ENCODE measurements around the gene MECP2. TPM values are rescaled to one million over a fixed set of nuclear protein-coding genes. Genes with fewer than 3 reads are reported as not detected.

MECP2 gene
- total and polyA plus RNA-seq, 4 experiments from 2014 or later, result 9.5 to 108 (median 65.0) TPM

DNA sequence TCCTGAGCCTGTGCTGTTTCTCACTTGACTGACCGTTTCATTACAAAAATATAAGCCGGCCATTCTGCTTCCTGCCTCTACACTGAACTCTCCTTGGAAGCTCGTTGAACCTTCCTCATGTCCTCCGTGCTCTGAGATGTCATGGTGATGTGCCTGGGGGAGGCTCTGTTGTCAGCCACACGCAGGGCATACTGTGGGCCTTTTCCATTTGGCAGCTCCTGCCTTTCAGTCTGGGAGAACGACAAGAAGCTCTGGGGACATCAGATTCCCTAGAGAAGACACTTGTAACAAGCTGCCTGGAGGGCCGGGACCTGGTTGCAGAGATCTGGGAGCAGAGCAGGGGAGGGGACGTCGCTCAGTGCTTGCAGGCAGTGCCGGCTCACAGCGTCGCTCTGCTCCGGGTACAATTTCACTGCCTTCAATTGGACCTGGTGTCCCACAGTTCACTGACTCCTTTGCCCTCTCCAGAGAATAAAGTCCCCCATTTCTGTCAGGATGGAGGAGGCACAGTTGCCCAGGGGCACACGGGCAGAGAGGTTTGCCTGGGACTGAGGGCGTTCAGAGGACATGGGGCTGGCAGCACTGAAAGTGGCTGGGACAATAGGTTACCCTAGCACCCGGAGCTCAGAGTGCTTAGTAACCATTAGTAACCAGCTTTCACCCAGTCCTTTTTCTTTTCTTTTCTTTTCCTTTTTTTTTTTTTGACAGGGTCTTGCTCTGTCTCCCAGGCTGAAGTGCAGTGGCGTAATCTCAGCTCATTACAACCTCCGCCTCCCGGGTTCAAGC is 19.1 kb upstream of the MECP2 start:
- H3K9me3 Mint-ChIP-seq, result peaks cover 0 to 10% (median 4%) of the 10 kb centered on the region in 8 donors
- H3K27me3 Mint-ChIP-seq, result no peaks in the 10 kb centered on the region
- no peak overlapping the region for H3K4me3 ChIP-seq (ENCODE audit: low read length in 2 of 2)
- no peaks in the 10 kb centered on the region for H3K27me3 ChIP-seq (ENCODE audit: insufficient read depth, low read length)
- peaks cover 3 to 9% (median 6%) of the 10 kb centered on the region in 4 donors for H3K4me1 Mint-ChIP-seq
- ChIA-PET POLR2A (ENCODE audit: partially characterized antibody) (interaction anchor here (1.3 kb wide), 1 partner anchor 9 kb away, joined by 3 read pairs; no protein-coding TSS in a partner anchor), CTCF (ENCODE audit: partially characterized antibody) (interaction anchor here (1.1 kb wide), 1 partner anchor 64 kb away, joined by 3 read pairs; no protein-coding TSS in a partner anchor)
- peak overlapping the region in 3 of 7 donors; percentile 13 to 63 (median 44) for H3K27ac Mint-ChIP-seq
- DNase-seq, result no peak
- H3K4me1 ChIP-seq (ENCODE audit: insufficient read depth, low read length), result no peaks in the 10 kb centered on the region
- peaks cover 0 to 6% of the 10 kb centered on the region in 2 donors for H3K36me3 Mint-ChIP-seq
- H3K4me3 Mint-ChIP-seq, result no peak overlapping the region
- intact Hi-C loops (cut with micrococcal nuclease), result no loop called here
- no peaks in the 10 kb centered on the region for H3K9me3 ChIP-seq (ENCODE audit: control insufficient read depth in 1 of 2, low read length in 2 of 2)
- no peak overlapping the region for H3K27ac ChIP-seq (ENCODE audit: low read depth, low read length)
- no peaks in the 10 kb centered on the region for H3K36me3 ChIP-seq (ENCODE audit: insufficient read depth, low read length)

DNA sequence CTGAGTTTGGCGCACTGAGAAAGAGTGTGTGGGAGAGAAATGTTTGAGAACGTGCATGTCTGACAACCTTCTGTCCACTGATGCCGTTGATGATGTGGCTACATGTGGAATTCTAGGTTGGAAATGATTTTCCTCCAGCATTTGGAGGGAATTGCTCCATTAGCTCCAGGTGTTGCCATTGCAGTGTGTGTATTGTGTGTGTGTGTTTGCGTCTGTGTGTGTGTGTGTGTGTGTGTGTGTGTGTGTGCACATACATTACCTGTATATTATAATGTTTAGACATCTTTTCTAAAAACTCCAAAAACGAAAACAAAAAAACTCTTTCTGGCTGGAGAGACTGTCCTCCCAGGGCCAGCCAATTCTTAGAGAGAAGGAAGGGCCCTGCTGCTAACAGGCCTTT is 18.2 kb upstream of the MECP2 start:
- no peaks in the 10 kb centered on the region for H3K36me3 ChIP-seq (ENCODE audit: insufficient read depth, low read length)
- H3K36me3 Mint-ChIP-seq, result peaks cover 0 to 6% of the 10 kb centered on the region in 2 donors
- H3K4me3 ChIP-seq (ENCODE audit: low read length in 2 of 2), result no peak overlapping the region
- intact Hi-C loops (cut with micrococcal nuclease), result no loop called here
- H3K27me3 Mint-ChIP-seq, result no peaks in the 10 kb centered on the region
- peaks cover 3 to 9% (median 6%) of the 10 kb centered on the region in 4 donors for H3K4me1 Mint-ChIP-seq
- peak overlapping the region in 5 of 7 donors; percentile 1 to 82 (median 48) for H3K27ac Mint-ChIP-seq
- no peaks in the 10 kb centered on the region for H3K4me1 ChIP-seq (ENCODE audit: insufficient read depth, low read length)
- DNase-seq, result no peak
- peaks cover 0 to 10% (median 2%) of the 10 kb centered on the region in 8 donors for H3K9me3 Mint-ChIP-seq
- ChIA-PET CTCF (ENCODE audit: partially characterized antibody) (no interaction called here), POLR2A (ENCODE audit: partially characterized antibody) (interaction anchor here (1.3 kb wide), 1 partner anchor 10 kb away, joined by 3 read pairs; no protein-coding TSS in a partner anchor)
- no peak overlapping the region for H3K4me3 Mint-ChIP-seq
- no peaks in the 10 kb centered on the region for H3K27me3 ChIP-seq (ENCODE audit: insufficient read depth, low read length)
- no peaks in the 10 kb centered on the region for H3K9me3 ChIP-seq (ENCODE audit: control insufficient read depth in 1 of 2, low read length in 2 of 2)
- no peak overlapping the region for H3K27ac ChIP-seq (ENCODE audit: low read depth, low read length)

DNA sequence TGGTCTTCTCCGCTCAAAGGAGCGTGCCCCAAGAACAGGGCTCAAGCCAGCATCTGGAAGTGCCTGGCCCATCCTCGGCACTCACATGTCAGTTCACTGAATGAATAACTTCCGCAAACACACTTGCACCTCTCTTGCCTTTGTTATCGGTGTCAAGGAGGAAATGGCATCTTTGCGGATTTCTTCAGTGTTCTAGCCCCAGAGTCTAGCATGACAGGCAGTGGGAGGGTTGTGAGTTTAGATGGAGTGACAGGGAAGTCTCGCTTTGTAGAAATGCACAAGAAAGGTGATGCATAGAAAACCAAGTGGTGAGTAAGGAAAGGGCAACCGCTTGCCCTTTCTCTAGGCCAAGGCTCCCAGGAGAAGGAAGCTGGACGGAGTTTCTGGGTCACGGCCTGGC is 17.6 kb upstream of the MECP2 start:
- Mint-ChIP-seq H3K27me3 (no peaks in the 10 kb centered on the region), H3K27ac (peak overlapping the region in 5 of 7 donors; percentile 30 to 74 (median 68)), H3K9me3 (peaks cover 0 to 5% (median under 1%) of the 10 kb centered on the region in 8 donors), H3K4me3 (peak overlapping the region in 3 of 8 donors; percentile 17 to 46 (median 43)), H3K4me1 (peaks cover 3 to 9% (median 6%) of the 10 kb centered on the region in 4 donors), H3K36me3 (peaks cover 0 to 1% of the 10 kb centered on the region in 2 donors)
- intact Hi-C loops (cut with micrococcal nuclease), result no loop called here
- Histone ChIP-seq H3K9me3 (ENCODE audit: control insufficient read depth in 1 of 2, low read length in 2 of 2) (no peaks in the 10 kb centered on the region), H3K36me3 (ENCODE audit: insufficient read depth, low read length) (no peaks in the 10 kb centered on the region), H3K27ac (ENCODE audit: low read depth, low read length) (no peak overlapping the region), H3K4me3 (ENCODE audit: low read length in 2 of 2) (no peak overlapping the region), H3K27me3 (ENCODE audit: insufficient read depth, low read length) (no peaks in the 10 kb centered on the region), H3K4me1 (ENCODE audit: insufficient read depth, low read length) (no peaks in the 10 kb centered on the region)
- no peak for DNase-seq
- ChIA-PET POLR2A (ENCODE audit: partially characterized antibody) (interaction anchor here (1.4 kb wide), 1 partner anchor 9 kb away, joined by 3 read pairs; no protein-coding TSS in a partner anchor), CTCF (ENCODE audit: partially characterized antibody) (no interaction called here)

DNA sequence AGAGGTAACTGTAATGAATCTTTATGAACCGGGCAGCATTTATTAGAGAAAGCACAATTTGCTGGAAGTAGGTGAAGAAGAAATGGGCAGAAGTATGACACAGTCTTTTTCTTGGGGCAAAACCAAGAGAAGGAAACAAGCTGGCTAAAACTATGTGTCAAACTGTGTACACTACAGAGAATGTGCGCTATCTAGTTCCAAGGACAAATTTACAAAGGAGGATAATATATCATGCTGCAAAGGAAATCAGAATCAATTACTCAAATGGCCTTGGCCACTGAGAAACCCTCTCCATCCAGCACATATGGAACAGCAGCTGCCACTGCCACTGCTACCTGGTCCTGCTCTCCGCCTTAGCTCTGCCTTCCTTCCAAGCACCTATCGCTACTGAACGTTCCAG is 17.1 kb upstream of the MECP2 start:
- CTCF ChIA-PET (ENCODE audit: partially characterized antibody), result no interaction called here
- Mint-ChIP-seq H3K4me3 (peak overlapping the region in 2 of 8 donors; percentile 17 to 43), H3K27ac (peak overlapping the region in 5 of 7 donors; percentile 30 to 74 (median 68)), H3K9me3 (peaks cover 0 to 3% (median 0%) of the 10 kb centered on the region in 8 donors), H3K4me1 (peaks cover 4 to 9% (median 6%) of the 10 kb centered on the region in 4 donors), H3K36me3 (no peaks in the 10 kb centered on the region), H3K27me3 (no peaks in the 10 kb centered on the region)
- Histone ChIP-seq H3K4me1 (ENCODE audit: insufficient read depth, low read length) (no peaks in the 10 kb centered on the region), H3K4me3 (ENCODE audit: low read length in 2 of 2) (no peak overlapping the region), H3K27ac (ENCODE audit: low read depth, low read length) (no peak overlapping the region), H3K36me3 (ENCODE audit: insufficient read depth, low read length) (no peaks in the 10 kb centered on the region), H3K27me3 (ENCODE audit: insufficient read depth, low read length) (no peaks in the 10 kb centered on the region), H3K9me3 (ENCODE audit: control insufficient read depth in 1 of 2, low read length in 2 of 2) (no peaks in the 10 kb centered on the region)
- intact Hi-C loops (cut with micrococcal nuclease), result no loop called here
- POLR2A ChIA-PET (ENCODE audit: partially characterized antibody), result interaction anchor here (1.4 kb wide), 1 partner anchor 10 kb away, joined by 3 read pairs; no protein-coding TSS in a partner anchor
- no peak for DNase-seq

DNA sequence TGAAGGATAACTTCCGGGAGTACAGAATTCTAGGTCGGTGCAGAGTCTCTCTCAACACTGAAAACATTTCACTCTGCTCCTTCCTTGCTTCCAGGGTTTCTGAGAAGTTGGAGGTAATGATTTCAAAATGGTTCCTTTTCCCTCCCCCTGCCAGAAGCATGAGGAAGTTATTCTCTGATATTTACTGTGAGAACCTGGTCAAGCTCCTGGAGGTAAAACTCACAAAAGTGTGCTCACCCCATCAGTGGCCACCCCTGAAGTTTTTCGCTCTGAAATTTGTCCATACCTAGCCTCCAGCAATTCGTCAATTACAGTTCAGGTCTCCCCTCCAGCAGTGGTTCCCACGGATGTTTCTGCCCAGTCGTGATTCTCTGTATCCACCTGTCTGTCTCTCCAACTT is 16.2 kb upstream of the MECP2 start:
- Mint-ChIP-seq H3K9me3 (peaks cover 0 to 3% (median 0%) of the 10 kb centered on the region in 8 donors), H3K27me3 (no peaks in the 10 kb centered on the region), H3K27ac (peak overlapping the region in 1 of 7 donors; percentile 35), H3K4me1 (peaks cover 4 to 9% (median 6%) of the 10 kb centered on the region in 4 donors), H3K4me3 (no peak overlapping the region), H3K36me3 (no peaks in the 10 kb centered on the region)
- no peak for DNase-seq
- CTCF ChIA-PET (ENCODE audit: partially characterized antibody), result no interaction called here
- Histone ChIP-seq H3K9me3 (ENCODE audit: control insufficient read depth in 1 of 2, low read length in 2 of 2) (no peaks in the 10 kb centered on the region), H3K4me1 (ENCODE audit: insufficient read depth, low read length) (no peaks in the 10 kb centered on the region), H3K4me3 (ENCODE audit: low read length in 2 of 2) (no peak overlapping the region), H3K27ac (ENCODE audit: low read depth, low read length) (no peak overlapping the region), H3K27me3 (ENCODE audit: insufficient read depth, low read length) (no peaks in the 10 kb centered on the region), H3K36me3 (ENCODE audit: insufficient read depth, low read length) (no peaks in the 10 kb centered on the region)
- POLR2A ChIA-PET (ENCODE audit: partially characterized antibody), result interaction anchor here (1.4 kb wide), 1 partner anchor 11 kb away, joined by 3 read pairs; no protein-coding TSS in a partner anchor
- intact Hi-C loops (cut with micrococcal nuclease), result no loop called here

DNA sequence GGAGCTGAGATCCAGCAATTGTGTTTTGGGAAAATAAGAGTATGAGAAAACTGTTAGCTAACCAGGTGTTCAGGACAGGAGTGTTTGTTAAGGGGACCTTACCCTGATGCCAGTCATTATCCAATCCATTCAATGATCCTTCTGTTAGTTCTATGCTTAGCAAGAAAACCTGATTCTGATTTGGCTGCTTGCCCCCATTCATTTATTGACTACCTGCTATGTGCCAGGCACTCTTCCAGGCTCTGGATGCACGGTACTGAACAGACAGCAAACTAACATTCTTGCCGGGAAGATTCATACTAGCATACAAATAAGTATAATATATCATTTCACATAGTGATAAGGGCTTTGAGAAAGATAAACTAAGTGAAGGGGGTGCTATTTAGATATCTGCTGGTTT is 1.0 kb upstream of the MECP2 start:
- peak overlapping the region; percentile 96 for H3K27ac ChIP-seq (ENCODE audit: low read depth, low read length)
- no peaks in the 10 kb centered on the region for H3K9me3 ChIP-seq (ENCODE audit: control insufficient read depth in 1 of 2, low read length in 2 of 2)
- H3K4me1 ChIP-seq (ENCODE audit: insufficient read depth, low read length), result peaks cover 32% of the 10 kb centered on the region
- peak overlapping the region; percentile 81 to 86 (median 83) for H3K4me3 Mint-ChIP-seq
- POLR2A ChIA-PET (ENCODE audit: partially characterized antibody), result interaction anchor here (0.9 to 3.1 kb wide), 5 partner anchors 25 to 210 kb away, joined by 3 to 13 read pairs (median 5); partner anchors contain the start of gene HCFC1
- H3K36me3 Mint-ChIP-seq, result peaks cover 0 to 20% of the 10 kb centered on the region in 2 donors
- H3K27me3 Mint-ChIP-seq, result no peaks in the 10 kb centered on the region
- CTCF ChIA-PET (ENCODE audit: partially characterized antibody), result interaction anchor here (1.2 kb wide), 1 partner anchor 37 kb away, joined by 3 read pairs; no protein-coding TSS in a partner anchor
- H3K27me3 ChIP-seq (ENCODE audit: insufficient read depth, low read length), result no peaks in the 10 kb centered on the region
- H3K4me3 ChIP-seq (ENCODE audit: low read length in 2 of 2), result no peak overlapping the region
- H3K36me3 ChIP-seq (ENCODE audit: insufficient read depth, low read length), result no peaks in the 10 kb centered on the region
- no peak for DNase-seq
- H3K27ac Mint-ChIP-seq, result peak overlapping the region; percentile 68 to 95 (median 92)
- H3K4me1 Mint-ChIP-seq, result peaks cover 23 to 42% (median 25%) of the 10 kb centered on the region in 4 donors
- intact Hi-C loops (cut with micrococcal nuclease), result loop anchor here (5.0 to 10.0 kb wide), 4 partner anchors 74 to 396 kb away; partner anchors contain the start of genes EMD, FLNA and SLC10A3
- peaks cover 0 to 2% (median 0%) of the 10 kb centered on the region in 8 donors for H3K9me3 Mint-ChIP-seq

Data from CD4-positive, alpha-beta memory T cell (primary cell).